Measurements from ENCODE around the gene TMEM150B. TPM values are rescaled to one million over a fixed set of nuclear protein-coding genes. Genes with fewer than 3 reads are reported as not detected.

TMEM150B gene, protein sequence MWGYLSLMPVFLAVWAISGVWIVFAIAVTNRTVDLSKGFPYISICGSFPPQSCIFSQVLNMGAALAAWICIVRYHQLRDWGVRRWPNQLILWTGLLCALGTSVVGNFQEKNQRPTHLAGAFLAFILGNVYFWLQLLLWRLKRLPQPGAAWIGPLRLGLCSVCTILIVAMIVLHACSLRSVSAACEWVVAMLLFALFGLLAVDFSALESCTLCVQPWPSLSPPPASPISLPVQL
- not detected for polyA plus RNA-seq (2013, experiment 1 of 2)
- not detected for polyA plus RNA-seq (2013, experiment 2 of 2)

DNA sequence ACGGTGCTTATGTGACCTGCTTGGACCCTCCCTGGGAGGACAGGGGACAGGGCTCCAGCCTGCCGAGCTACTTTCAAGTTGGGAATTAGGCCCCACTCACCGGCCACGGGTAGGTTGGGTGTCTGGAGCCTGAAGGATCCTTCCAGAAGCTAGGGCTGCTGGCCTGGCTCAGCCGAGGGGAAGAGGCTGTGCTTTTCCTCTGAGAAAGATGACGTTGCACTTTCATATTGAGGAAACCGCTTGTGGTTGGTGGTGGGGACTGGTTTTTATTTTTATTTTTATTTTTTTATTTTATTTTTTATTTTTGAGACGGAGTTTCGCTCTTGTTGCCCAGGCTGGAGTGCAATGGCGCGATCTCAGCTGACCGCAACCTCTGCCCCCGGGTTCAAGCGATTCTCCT, at the start of gene TMEM150B:
Gene TMEM150B (minus strand): TSS at position 170 of the 400 bp plus-strand sequence. CDS start 4,305 bp downstream, outside the sequence.
- H3K9ac ChIP-seq (ENCODE audit: low read depth, low read length) = no peak within 1 kb of the TSS
- peaks cover 7% of the 10 kb centered on the region for H3K4me1 ChIP-seq (ENCODE audit: insufficient read depth, low read length)
- WGBS = 94% methylated on average over 13 of the region's 14 CpGs
- H3K4me3 ChIP-seq (ENCODE audit: low read length) = no peak within 1 kb of the TSS
- H3K9me3 ChIP-seq (ENCODE audit: insufficient read depth, low read depth, low read length) = no peaks in the 10 kb centered on the region
- no peak within 1 kb of the TSS; the same call in 1 of the 2 replicates for H3K27ac ChIP-seq (ENCODE audit: low read depth, low read length)
- no peaks in the 10 kb centered on the region for H3K27me3 ChIP-seq (ENCODE audit: insufficient read depth, low read length)
- no peaks in the 10 kb centered on the region for H3K36me3 ChIP-seq (ENCODE audit: insufficient read depth, low read length)

DNA sequence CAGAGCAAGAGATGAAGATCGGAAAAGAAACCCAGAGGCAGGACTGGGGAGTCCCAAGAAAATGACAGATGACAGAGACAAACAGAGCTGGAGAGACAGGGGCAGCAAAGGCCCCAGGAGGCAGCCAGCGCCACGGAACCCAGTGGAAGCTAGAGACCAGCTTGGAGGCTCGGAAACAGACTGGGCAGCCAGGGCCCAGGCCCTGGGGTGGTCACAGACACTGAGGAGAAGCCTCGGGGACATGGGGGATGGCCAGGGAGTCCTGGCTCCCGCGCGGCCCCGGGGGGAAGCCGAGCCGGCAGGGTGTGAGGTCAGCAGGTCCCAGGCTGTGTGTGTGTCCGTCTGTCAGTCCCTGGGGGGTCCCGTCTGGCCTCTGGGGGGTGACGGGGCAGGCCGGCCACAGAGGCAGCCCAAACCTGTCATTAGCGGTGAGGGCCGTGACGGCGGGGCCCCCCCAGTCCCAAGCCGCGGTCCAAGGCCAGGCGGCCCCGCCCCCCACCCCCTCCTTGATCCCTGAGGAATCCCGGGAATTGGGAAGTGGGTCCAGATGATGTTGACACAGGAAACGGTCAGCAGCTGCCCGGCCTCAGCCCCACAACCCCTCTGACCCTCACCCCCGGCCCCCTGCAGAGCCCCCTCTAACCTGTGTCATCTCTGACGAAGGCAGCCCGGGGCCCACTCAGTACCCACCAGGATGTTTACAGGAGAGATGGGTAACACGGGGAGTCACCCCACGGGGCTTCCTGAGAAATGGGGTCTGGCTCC, 49.0 kb upstream of the TMEM150B start:
- Histone ChIP-seq H3K4me1 (ENCODE audit: insufficient read depth, low read length) (peaks cover 27% of the 10 kb centered on the region), H3K9ac (ENCODE audit: low read depth, low read length) (no peak overlapping the region), H3K27ac (ENCODE audit: low read depth, low read length) (peak overlapping the region; percentile 55; the same call in 1 of the 2 replicates), H3K4me3 (ENCODE audit: low read length) (peak overlapping the region; percentile 16; the same call in 1 of the 2 replicates), H3K36me3 (ENCODE audit: insufficient read depth, low read length) (no peaks in the 10 kb centered on the region), H3K27me3 (ENCODE audit: insufficient read depth, low read length) (peaks cover 56% of the 10 kb centered on the region), H3K9me3 (ENCODE audit: insufficient read depth, low read depth, low read length) (no peaks in the 10 kb centered on the region)
- WGBS = 9% methylated on average over 28 of the region's 31 CpGs

DNA sequence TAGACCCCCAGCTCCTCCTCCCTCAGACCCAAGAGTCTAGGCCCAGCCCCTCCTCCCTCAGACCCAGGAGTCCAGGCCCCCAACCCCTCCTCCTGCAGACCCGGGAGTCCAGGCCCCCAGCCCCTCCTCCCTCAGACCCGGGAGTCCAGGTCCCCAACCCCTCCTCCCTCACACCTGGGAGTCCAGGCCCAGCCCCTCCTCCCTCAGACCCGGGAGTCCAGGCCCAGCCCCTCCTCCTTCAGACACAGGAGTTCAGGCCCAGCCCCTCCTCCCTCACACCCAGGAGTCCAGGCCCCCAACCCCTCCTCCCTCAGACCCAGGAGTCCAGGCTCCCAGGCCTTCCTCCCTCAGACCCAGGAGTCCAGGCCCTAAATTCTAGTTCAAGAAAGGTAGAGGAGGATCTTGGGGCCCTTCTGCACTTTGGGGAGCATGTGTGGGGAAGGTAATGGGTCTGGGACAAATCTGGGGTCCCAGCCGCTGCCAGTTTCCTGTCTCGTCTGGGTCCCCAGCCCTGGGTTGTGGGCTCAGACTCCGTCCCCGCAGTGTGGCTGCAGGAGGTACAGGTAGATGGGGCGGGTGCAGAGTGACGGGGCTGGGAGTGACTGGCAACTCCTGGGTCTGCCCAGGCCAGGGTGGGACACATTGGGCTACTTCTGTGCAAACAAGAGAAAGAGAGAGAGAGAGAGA, 48.3 kb upstream of the TMEM150B start:
- peak overlapping the region; percentile 52; the same call in 1 of the 2 replicates for H3K27ac ChIP-seq (ENCODE audit: low read depth, low read length)
- no peaks in the 10 kb centered on the region for H3K9me3 ChIP-seq (ENCODE audit: insufficient read depth, low read depth, low read length)
- H3K27me3 ChIP-seq (ENCODE audit: insufficient read depth, low read length) = peaks cover 56% of the 10 kb centered on the region
- H3K36me3 ChIP-seq (ENCODE audit: insufficient read depth, low read length) = no peaks in the 10 kb centered on the region
- peaks cover 32% of the 10 kb centered on the region for H3K4me1 ChIP-seq (ENCODE audit: insufficient read depth, low read length)
- H3K4me3 ChIP-seq (ENCODE audit: low read length) = no peak overlapping the region
- no peak overlapping the region for H3K9ac ChIP-seq (ENCODE audit: low read depth, low read length)
- 22% methylated on average over 9 of the region's 9 CpGs for WGBS

DNA sequence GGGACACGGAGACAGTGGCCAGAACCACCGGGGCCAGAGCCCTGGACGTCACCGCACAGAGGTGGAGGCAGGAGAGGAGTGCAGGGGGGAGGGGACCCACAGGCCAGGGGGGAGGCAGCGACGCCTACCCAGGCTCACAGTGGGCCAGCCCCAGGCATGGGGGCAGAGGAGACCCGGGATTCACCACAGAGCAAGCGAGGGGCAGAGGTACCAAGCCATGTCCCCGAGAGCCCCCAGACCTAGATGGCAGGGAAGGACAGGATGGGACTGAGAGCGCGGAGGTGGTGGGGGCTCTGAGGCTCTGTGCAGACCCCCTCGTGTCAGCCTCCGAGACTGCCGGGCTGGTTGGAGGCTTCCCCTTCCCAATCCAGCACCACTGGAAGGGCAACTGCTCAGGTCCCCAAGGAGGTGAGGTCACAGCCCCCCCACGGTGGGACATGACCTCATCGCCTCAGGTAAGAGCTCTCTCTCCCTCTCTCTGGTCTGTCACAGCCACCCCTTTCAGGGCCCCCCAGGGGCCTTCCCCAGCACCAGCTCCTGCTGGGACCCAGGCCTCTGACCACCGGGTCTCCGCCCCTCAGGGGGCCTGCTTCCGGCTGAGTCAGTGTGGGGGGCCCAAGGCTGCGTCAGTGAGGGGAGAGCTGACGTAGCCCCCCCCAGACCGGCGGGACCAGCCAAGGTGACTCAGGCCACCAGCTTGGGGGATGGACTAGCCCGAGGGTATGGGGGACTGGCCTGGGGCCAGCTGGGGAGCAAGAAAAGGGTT, 47.4 kb upstream of the TMEM150B start:
- H3K9me3 ChIP-seq (ENCODE audit: insufficient read depth, low read depth, low read length) = no peaks in the 10 kb centered on the region
- H3K36me3 ChIP-seq (ENCODE audit: insufficient read depth, low read length) = no peaks in the 10 kb centered on the region
- WGBS = 35% methylated on average over 24 of the region's 24 CpGs
- H3K4me3 ChIP-seq (ENCODE audit: low read length) = no peak overlapping the region
- H3K27ac ChIP-seq (ENCODE audit: low read depth, low read length) = no peak overlapping the region
- peaks cover 32% of the 10 kb centered on the region for H3K4me1 ChIP-seq (ENCODE audit: insufficient read depth, low read length)
- H3K9ac ChIP-seq (ENCODE audit: low read depth, low read length) = no peak overlapping the region
- H3K27me3 ChIP-seq (ENCODE audit: insufficient read depth, low read length) = peaks cover 57% of the 10 kb centered on the region

DNA sequence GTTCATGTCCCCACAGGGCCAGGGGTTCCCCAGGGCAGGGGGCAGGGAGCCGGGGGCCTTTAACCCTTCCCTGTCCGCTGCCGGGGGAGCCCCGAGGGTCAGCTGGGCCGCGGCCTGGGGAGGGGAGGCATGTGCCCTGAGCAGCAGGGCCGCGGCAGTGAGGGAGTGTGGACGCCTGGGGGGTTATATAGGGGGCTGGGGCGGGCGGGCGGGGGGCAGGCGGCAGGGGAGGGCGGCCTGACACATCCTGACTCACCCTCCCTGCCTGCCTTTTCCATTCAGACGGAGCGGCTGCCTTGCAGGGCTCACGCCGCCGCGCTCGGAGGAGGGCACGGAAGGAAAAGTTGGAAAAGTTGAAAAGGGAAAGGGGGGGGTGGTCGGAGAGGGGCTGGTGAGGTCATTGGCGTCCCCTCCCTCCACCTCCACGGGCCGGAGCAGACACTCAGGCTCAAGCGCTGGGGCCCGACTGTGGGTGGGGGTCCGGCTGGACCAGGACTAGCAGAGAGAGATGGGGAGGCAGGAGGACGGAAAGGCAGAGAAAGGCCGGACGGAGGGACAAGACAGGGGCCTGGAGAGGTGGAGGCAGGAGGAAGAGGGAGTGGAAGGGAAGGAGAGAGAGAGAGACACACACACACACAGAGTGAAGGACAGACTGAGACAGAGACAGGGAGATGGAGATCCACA, 45.3 kb upstream of the TMEM150B start, which contains the start of gene IL11:
Gene IL11 (minus strand): TSS at position 159 of the 684 bp plus-strand sequence. CDS start 153 bp downstream, at position 6.
- 6% methylated on average over 18 of the region's 32 CpGs for WGBS
- H3K27ac ChIP-seq (ENCODE audit: low read depth, low read length) = no peak within 1 kb of the TSS

DNA sequence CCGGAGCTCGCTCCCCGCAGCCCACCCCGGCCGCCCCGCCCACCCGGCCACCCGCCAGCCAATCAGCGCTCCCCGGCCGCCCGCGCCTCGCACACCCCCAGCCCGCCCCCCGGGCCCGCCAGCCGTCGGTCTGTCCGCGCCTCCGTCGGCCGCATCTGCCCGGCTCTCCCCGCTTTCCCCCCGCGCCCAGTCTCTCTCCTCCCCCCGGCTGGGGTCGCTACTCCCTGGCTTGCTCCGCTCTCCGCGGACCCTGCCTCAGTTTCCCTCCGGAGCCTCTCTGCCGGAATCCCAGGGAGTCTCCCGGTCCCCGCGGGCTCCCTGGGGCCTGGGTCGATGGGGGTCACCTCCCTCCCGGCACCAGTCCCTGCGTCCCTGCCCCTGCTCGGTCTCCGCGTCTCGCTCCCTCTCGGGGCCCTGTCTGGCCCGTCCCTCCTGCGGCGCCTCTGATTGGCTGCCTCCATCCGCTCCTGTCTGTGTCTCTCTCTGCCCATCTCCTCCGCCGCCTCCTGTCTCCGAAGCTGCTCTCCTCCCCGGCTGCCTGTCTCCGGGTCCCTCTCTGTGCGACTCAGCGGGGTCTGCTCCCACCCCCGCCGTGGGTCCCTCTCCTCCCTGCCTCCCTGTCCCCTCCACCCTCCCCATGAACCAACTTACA, 44.6 kb upstream of the TMEM150B start:
- H3K27ac ChIP-seq (ENCODE audit: low read depth, low read length) = no peak overlapping the region
- no peaks in the 10 kb centered on the region for H3K36me3 ChIP-seq (ENCODE audit: insufficient read depth, low read length)
- H3K4me1 ChIP-seq (ENCODE audit: insufficient read depth, low read length) = peaks cover 17% of the 10 kb centered on the region
- peak overlapping the region; percentile 54 for H3K4me3 ChIP-seq (ENCODE audit: low read length)
- no peak overlapping the region for H3K9ac ChIP-seq (ENCODE audit: low read depth, low read length)
- under 1% methylated on average over 53 of the region's 59 CpGs for WGBS
- no peaks in the 10 kb centered on the region for H3K9me3 ChIP-seq (ENCODE audit: insufficient read depth, low read depth, low read length)
- peaks cover 50% of the 10 kb centered on the region for H3K27me3 ChIP-seq (ENCODE audit: insufficient read depth, low read length)

More for the DNA sequence above, 45.3 kb upstream of the TMEM150B start, which contains the start of gene IL11:
- Histone ChIP-seq H3K36me3 (ENCODE audit: insufficient read depth, low read length) (no peaks in the 10 kb centered on the region), H3K27me3 (ENCODE audit: insufficient read depth, low read length) (peaks cover 50% of the 10 kb centered on the region), H3K4me1 (ENCODE audit: insufficient read depth, low read length) (peaks cover 19% of the 10 kb centered on the region), H3K9me3 (ENCODE audit: insufficient read depth, low read depth, low read length) (no peaks in the 10 kb centered on the region), H3K9ac (ENCODE audit: low read depth, low read length) (peak within 1 kb of the TSS; percentile 36; the same call in 1 of the 2 replicates), H3K4me3 (ENCODE audit: low read length) (peak within 1 kb of the TSS; percentile 54)

DNA sequence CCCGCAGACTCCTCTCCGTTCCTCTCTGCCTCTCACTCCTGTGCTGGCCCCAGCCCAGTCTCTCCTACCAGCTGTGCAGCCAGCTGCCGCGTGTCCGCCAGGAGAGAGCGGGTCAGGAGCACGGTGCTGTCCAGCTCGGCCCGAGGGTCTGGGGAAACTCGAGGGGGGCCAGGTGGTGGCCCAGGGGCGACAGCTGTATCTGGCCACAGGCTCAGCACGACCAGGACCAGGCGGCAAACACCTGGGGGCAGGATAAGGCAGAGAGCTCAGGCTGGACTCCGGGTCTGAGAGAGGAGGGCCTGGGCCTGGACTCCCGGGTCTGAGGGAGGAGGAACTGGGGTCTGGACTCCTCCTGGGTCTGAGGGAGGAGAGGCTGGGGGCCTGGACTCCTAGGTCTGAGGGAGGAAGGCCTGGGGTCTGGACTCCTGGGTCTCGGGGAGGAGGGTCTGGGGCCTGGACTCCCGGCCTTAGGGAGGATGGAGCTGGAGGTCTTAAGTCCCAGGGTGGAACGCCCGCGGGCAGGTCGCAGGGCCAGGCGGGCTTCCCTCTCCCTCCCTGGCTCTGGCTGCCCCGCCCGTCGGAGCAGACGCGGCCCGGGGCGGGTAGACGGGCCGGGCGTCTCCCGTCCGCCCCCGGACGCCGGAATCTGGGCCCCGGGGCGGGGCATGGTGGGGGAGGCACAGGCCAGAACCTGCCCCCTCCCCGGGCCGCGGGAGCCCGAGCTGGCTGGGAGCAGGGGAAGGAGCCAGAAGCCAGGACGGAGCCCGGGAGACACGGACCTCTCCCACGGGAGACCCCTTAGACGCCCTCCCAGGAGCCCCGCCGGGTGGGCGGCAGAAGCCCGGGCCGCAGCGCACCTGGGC, 43.8 kb upstream of the TMEM150B start:
- WGBS = 14% methylated on average over 54 of the region's 54 CpGs
- Histone ChIP-seq H3K27me3 (ENCODE audit: insufficient read depth, low read length) (peaks cover 47% of the 10 kb centered on the region), H3K4me3 (ENCODE audit: low read length) (peak overlapping the region; percentile 54), H3K27ac (ENCODE audit: low read depth, low read length) (no peak overlapping the region), H3K36me3 (ENCODE audit: insufficient read depth, low read length) (no peaks in the 10 kb centered on the region), H3K9ac (ENCODE audit: low read depth, low read length) (peak overlapping the region; percentile 36), H3K4me1 (ENCODE audit: insufficient read depth, low read length) (peaks cover 15% of the 10 kb centered on the region), H3K9me3 (ENCODE audit: insufficient read depth, low read depth, low read length) (no peaks in the 10 kb centered on the region)

DNA sequence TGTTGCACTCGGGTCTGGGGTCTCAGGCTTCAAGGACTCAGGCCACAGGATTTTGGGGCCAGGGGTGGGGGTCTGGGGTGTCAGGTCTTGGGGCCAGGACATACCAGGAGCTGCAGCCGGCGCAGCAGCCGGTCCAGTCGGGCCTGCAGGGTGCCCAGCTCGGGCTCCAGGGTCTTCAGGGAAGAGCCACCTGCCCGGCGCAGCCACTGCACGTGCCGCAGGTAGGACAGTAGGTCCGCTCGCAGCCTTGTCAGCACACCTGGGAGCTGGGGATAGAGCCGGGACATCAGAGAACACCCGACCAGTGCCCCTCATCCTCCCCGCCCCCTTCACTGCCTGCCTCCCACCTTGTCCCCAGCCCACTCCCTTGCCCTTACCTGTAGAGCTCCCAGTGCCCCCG, 43.0 kb upstream of the TMEM150B start:
- H3K27ac ChIP-seq (ENCODE audit: low read depth, low read length) = no peak overlapping the region
- peaks cover 9% of the 10 kb centered on the region; the same call in 1 of the 2 replicates for H3K4me1 ChIP-seq (ENCODE audit: insufficient read depth, low read length)
- H3K4me3 ChIP-seq (ENCODE audit: low read length) = no peak overlapping the region
- H3K36me3 ChIP-seq (ENCODE audit: insufficient read depth, low read length) = no peaks in the 10 kb centered on the region
- no peak overlapping the region for H3K9ac ChIP-seq (ENCODE audit: low read depth, low read length)
- H3K9me3 ChIP-seq (ENCODE audit: insufficient read depth, low read depth, low read length) = no peaks in the 10 kb centered on the region
- H3K27me3 ChIP-seq (ENCODE audit: insufficient read depth, low read length) = peaks cover 41% of the 10 kb centered on the region
- 90% methylated on average over 16 of the region's 16 CpGs for WGBS

DNA sequence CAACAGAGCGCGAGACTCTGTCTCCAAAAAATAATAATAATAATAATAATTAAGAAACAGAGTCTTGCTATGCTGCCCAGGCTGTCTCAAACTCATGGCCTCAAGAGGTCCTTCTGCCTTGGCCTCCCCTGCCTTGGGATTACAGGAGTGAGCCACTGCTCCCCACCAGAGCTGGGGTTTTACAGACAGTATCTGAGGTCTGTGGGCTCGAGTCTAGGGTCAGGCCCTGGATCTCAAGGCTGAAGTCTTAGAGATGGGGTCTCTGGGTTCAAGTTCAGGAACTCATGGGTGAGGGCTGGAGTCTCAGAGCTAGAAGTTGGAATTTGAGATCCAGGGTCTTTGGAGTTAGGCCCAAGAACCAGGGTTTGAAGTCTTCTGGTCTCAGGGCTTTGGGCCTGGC, 41.6 kb upstream of the TMEM150B start:
- Histone ChIP-seq H3K27ac (ENCODE audit: low read depth, low read length) (no peak overlapping the region), H3K9me3 (ENCODE audit: insufficient read depth, low read depth, low read length) (no peaks in the 10 kb centered on the region), H3K9ac (ENCODE audit: low read depth, low read length) (no peak overlapping the region), H3K36me3 (ENCODE audit: insufficient read depth, low read length) (no peaks in the 10 kb centered on the region), H3K27me3 (ENCODE audit: insufficient read depth, low read length) (peaks cover 30% of the 10 kb centered on the region), H3K4me3 (ENCODE audit: low read length) (no peak overlapping the region), H3K4me1 (ENCODE audit: insufficient read depth, low read length) (peaks cover 5% of the 10 kb centered on the region; the same call in 1 of the 2 replicates)
- 89% methylated on average over 1 of the region's 3 CpGs for WGBS
